Choroid plexus epithelial cell (primary cell): ENCODE data around the gene RGS5.
A peak's percentile ranks its signal among the peaks of the same experiment; 100 is the strongest.

Source experiments
- DNase-seq: peaks from one replicate; pipeline ENCODE4 v3.0.0-alpha.2; 2010; ENCODE audit warnings: low read depth
- H3K4me3 ChIP-seq: 2 replicates; pipeline ENCODE4 v1.5.1; 2011; ENCODE audit warnings: low read depth, mild to moderate bottlenecking, control low read depth, low read length, moderate library complexity
- TF ChIP-seq, protein P1 (sequence below): conservative IDR thresholded peaks from 2 replicates; pipeline ENCODE4 v1.5.1; 2011; ENCODE audit warnings: low read depth, mild to moderate bottlenecking, control low read depth, inconsistent platforms, low read length, moderate library complexity

The RGS5 gene

DNA sequence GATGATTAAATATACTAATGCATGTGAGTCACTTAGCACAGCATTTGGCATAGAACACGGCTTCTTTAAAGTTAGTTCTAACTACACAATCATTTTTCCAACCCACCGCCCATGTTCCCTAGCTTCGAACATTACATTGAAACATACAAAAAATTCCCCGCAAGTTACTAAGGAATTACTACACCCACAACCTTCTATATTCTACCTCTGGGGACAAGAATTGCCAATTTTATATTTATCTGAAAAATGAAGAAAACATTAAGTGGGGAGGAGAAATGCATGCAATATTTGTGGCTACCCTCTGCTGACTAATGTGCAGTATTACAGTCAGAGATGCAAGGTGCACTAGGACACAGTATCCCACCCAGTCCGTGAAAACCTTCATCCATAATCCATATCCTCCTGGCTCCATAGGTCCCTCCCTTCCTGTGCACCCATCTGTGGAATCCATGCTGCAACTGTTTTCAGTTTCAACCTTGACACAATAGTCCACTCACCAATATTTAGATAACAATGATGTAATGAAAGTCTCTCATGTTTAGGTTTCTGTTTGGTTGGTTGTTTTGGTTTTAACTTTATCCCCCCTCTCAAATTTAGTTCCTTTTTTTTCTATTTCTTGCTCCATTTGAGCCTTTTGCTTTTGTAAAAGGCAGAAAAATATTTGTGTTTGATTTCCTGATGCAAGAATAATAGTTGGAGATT is 31.6 kb downstream of the RGS5 start:
- peak; percentile 75 for DNase-seq
- TF ChIP-seq, protein P1, sequence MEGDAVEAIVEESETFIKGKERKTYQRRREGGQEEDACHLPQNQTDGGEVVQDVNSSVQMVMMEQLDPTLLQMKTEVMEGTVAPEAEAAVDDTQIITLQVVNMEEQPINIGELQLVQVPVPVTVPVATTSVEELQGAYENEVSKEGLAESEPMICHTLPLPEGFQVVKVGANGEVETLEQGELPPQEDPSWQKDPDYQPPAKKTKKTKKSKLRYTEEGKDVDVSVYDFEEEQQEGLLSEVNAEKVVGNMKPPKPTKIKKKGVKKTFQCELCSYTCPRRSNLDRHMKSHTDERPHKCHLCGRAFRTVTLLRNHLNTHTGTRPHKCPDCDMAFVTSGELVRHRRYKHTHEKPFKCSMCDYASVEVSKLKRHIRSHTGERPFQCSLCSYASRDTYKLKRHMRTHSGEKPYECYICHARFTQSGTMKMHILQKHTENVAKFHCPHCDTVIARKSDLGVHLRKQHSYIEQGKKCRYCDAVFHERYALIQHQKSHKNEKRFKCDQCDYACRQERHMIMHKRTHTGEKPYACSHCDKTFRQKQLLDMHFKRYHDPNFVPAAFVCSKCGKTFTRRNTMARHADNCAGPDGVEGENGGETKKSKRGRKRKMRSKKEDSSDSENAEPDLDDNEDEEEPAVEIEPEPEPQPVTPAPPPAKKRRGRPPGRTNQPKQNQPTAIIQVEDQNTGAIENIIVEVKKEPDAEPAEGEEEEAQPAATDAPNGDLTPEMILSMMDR, result peak; percentile 73
- no peak overlapping the region for H3K4me3 ChIP-seq

DNA sequence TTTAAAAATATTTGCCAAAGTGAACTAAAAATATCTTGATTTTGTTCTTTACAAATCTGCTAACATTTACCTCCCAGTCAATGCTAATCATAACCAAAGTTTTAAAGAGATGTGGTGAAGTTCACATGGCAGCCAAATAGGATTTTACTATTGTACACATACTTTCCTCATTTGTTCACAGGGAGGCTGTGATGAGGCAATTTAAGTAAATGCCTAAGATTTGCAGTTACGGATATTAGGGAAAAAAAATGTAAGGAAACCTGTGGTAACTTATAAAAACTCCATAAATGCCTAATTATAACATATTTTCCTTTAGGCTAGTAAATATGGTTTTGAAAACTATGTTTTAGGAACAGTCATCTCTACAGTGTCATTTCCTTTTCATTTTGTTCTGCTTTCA is 32.4 kb downstream of the RGS5 start:
- TF ChIP-seq, protein P1, result no peak
- no peak overlapping the region for H3K4me3 ChIP-seq
- peak; percentile 55 for DNase-seq

DNA sequence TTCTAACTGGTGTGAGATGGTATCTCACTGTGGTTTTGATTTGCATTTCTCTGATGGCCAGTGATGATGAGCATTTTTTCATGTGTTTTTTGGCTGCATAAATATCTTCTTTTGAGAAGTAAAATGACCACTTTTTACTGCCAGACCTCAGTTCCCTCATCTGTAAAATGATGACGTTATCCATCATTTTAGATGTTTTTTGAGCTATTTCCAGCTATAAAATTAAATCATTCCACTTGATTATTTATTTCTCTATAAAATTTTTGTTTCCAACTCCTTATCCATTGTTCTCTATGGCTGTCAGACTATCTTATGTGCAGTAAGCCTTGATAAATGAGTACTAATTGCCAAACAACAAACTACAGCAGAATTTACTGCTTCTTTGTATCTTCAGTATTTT is 33.2 kb downstream of the RGS5 start:
- H3K4me3 ChIP-seq, result no peak overlapping the region
- DNase-seq, result no peak
- TF ChIP-seq, protein P1, result no peak

DNA sequence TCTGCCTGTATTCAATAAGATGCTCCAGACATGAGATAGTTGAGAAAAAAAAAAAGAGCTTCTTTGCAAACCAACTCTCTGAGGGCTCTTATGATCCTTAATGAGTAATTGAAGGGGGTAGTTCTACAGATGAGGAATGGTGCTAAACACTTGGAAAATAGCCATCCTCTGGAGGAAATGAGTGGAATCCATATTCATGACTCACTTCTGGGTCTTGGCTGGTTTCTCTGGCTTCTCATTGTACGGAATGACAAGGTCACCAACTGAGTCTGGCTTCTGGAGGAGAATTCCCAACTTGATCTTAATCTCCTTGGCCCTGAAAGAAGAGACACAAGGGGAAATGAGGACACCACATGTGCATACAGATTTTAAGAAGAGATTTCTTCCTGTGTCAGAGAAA is 34.7 kb downstream of the RGS5 start:
- no peak overlapping the region for H3K4me3 ChIP-seq
- DNase-seq, result peak; percentile 98
- TF ChIP-seq, protein P1, result no peak

DNA sequence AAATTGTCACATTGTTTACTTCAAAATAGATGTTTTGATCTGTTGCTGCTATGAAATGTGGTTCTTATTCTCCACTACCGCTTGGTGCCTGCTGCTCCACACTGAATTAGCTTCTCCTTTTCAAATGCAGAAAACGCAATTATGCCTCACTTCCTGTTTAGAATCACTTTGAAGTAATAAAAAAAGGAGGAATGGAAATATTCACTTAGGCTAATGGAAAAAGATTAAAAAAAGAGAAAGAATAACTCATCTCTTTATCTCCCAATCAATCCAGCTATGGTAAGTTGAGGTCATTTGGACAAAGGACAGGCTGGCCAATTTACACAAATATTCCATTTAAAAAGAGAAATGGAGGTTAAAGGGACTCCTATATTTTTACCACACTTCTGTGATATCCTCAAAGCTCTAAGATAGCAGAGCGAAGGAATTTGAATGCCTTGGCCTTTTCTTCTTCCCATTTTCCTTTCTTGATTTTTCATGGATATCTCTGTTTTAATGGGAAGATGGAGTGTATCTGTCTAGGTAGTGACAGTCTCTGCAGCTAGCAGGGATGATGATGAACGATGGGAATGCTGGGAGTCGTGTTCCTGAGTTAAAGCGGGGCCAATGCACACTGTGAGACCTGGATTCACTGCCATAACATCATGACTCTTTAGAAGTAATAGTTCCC is 35.7 kb downstream of the RGS5 start:
- TF ChIP-seq, protein P1, result no peak
- no peak overlapping the region for H3K4me3 ChIP-seq
- no peak for DNase-seq

DNA sequence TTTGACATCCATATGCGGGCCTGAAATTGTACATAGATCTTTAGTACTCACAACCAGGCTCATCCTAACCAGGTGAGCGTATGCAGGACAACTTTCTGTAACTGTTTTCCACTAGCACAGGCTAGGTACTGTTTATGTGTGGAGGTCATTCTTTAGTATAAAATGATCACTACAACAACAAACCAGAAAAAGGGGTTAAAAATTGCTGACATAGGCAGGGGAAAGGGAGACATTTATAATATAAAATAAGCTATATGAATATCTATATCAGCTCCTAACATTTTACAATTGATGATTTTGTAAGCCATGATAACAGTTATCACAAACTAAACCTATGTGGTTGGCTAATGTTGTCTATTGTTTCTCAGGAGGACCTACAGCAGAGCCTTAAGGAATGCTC is 37.6 kb downstream of the RGS5 start:
- TF ChIP-seq, protein P1, result no peak

More for the DNA sequence above, 37.6 kb downstream of the RGS5 start:
- no peak for DNase-seq
- H3K4me3 ChIP-seq, result no peak overlapping the region
